Small intestine (tissue), 7 donors: Measurements from ENCODE around the gene PGAP3. TPM values are rescaled to one million over a fixed set of nuclear protein-coding genes. Genes with fewer than 3 reads are reported as not detected.

ENCODE experiments used
- DNase-seq, 2 donors: peaks; one replicate each; pipeline versions ENCODE4 v3.0.0 to v3.0.0-alpha.2; 2013
- FAIRE-seq: peaks from 2 replicates; lab custom pipeline; 2012; peaks lifted over from hg19 to GRCh38; lab: Jason Lieb, UNC
- H3K27ac ChIP-seq, 3 donors: one replicate each; pipeline ENCODE4 v1.5.1; 2013; ENCODE audit warnings: low read length in 2 of 3, mild to moderate bottlenecking in 2 of 3, control low read depth in 1 of 3, inconsistent platforms in 1 of 3, low read depth in 1 of 3, moderate library complexity in 1 of 3
- H3K27me3 ChIP-seq, 3 donors: one replicate each; pipeline ENCODE4 v1.6.1; 2013; ENCODE audit warnings: low read length in 3 of 3, inconsistent platforms in 1 of 3; ENCODE audit not compliant: control insufficient read depth in 3 of 3, insufficient read depth in 3 of 3
- H3K36me3 ChIP-seq, 3 donors: one replicate each; pipeline ENCODE4 v1.6.1; 2013; ENCODE audit warnings: low read length in 3 of 3, inconsistent platforms in 1 of 3, low read depth in 1 of 3, mild to moderate bottlenecking in 1 of 3, moderate library complexity in 1 of 3; ENCODE audit not compliant: control insufficient read depth in 3 of 3, insufficient read depth in 2 of 3
- H3K4me1 ChIP-seq, 3 donors: one replicate each; pipeline ENCODE4 v1.6.1; 2013; ENCODE audit warnings: low read length in 2 of 3, inconsistent platforms in 1 of 3, low read depth in 1 of 3, mild to moderate bottlenecking in 1 of 3, moderate library complexity in 1 of 3; ENCODE audit not compliant: control insufficient read depth in 3 of 3, insufficient read depth in 2 of 3
- H3K4me3 ChIP-seq, 3 donors: one replicate each; pipeline ENCODE4 v1.5.1; 2013; ENCODE audit warnings: low read length in 3 of 3, control low read depth in 1 of 3, inconsistent platforms in 1 of 3, low read depth in 1 of 3, mild to moderate bottlenecking in 1 of 3, moderate library complexity in 1 of 3
- H3K9me3 ChIP-seq, 2 donors: one replicate each; pipeline ENCODE4 v1.6.1; 2013; ENCODE audit warnings: low read depth in 1 of 2, low read length in 1 of 2; ENCODE audit not compliant: control insufficient read depth in 2 of 2, insufficient read depth in 1 of 2
- WGBS, 3 donors: extraction: QIAGEN DNeasy Blood & Tissue Kit; methylation state at CpG; one replicate each; pipeline ENCODE4 v1.1.7; 2013; 5-methylcytosine and 5-hydroxymethylcytosine counted together
- polyA plus RNA-seq, 4 donors: library from polyadenylated mRNA; stranded (reverse) in 3 of 4; unstranded in 1 of 4; fragments of 200-250 nt in 3 of 4; fragments of 120-200 nt in 1 of 4; gene quantifications; one replicate each; pipeline versions ENCODE4 v1.2.1 to v1.2.3, GENCODE V29; 2013
- donor health status: healthy with polysubstance abuse.
- donor health status: control.
- donor health status: control.
- donor health status: Bipolar disorder and iron deficiency.
- donor health status: healthy.

PGAP3 gene
- polyA plus RNA-seq, 4 donors, result 20.6 to 41.1 (median 28.6) TPM

DNA sequence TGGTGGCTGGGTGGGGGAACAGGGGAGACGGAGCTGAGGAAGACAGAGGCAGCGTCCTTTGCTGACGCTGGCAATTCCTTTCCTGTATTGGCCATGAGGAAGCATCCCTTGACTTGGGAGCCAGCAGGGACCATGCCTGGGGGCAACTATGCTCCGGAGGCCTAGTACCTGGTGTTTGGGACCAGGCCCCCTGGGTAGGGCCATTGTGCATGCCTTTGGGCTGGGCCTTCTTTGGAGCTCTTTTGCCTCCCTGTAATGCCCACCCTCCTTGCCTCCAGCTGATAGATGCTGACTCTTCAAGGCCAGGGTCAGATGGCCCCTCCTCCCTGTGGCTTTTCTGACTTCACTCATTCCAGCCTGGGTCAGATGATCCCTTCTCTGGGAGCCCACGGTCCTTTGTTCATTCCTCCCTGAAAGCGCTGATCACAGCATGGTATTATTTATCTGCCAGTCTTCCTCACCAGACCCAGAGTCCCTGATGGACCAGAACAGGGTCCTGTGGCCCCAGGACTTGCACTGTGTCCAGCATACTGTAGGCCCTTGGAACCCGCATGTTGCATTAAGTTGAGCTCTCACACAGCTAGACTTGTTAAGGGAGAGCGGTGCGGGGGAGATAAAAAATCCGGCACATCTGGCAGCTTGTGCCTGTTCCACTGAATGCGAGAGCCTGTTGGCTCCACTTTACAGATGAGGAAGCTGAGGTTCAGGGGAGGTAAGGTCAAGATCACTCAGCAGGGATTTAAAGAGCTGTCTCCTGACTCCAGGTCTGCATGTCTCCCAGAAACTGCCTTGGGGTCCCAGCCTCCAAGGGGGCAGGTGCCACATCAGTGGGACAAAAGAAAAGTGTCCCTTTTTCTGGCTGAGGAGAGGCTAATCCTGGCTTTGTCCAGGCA, 48.0 kb downstream of the PGAP3 start:
- no peaks in the 10 kb centered on the region for H3K27me3 ChIP-seq
- 87 to 91% (median 90%) methylated on average over 11 of the region's 11 CpGs for WGBS, 3 donors
- DNase-seq, result no peak
- no peaks in the 10 kb centered on the region for H3K9me3 ChIP-seq
- H3K4me1 ChIP-seq, result peaks cover 7 to 50% (median 14%) of the 10 kb centered on the region in 3 donors
- H3K36me3 ChIP-seq, result peaks cover 0 to 58% (median 0%) of the 10 kb centered on the region in 3 donors
- no peak overlapping the region for H3K4me3 ChIP-seq
- FAIRE-seq, result no peak
- H3K27ac ChIP-seq, result no peak overlapping the region

DNA sequence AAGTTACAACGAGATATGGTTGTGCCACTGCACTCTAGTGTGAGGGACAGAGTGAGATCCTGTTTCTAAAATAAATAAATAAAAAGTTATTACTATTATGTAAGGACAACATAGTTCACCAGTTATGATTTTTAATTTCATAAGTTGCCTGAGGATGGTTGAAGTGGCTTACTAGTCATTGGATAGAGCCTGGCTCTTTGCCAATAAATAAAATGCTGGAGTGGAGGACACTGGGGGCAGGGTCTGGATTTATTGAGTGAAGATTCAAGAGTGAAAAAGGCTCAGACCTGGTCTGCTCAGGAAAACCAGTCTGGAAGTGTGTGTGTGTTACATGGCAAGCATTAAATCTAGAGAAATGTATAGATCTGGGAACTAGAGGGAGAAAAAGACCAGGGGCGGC, 48.8 kb downstream of the PGAP3 start:
- Histone ChIP-seq H3K27ac (no peak overlapping the region), H3K9me3 (no peaks in the 10 kb centered on the region), H3K27me3 (no peaks in the 10 kb centered on the region), H3K4me1 (peaks cover 7 to 54% (median 14%) of the 10 kb centered on the region in 3 donors), H3K4me3 (no peak overlapping the region), H3K36me3 (peaks cover 0 to 58% (median 0%) of the 10 kb centered on the region in 3 donors)
- FAIRE-seq (no peak), DNase-seq (no peak)
- WGBS, 3 donors, result 73 to 78% (median 75%) methylated on average over 2 of the region's 2 CpGs

DNA sequence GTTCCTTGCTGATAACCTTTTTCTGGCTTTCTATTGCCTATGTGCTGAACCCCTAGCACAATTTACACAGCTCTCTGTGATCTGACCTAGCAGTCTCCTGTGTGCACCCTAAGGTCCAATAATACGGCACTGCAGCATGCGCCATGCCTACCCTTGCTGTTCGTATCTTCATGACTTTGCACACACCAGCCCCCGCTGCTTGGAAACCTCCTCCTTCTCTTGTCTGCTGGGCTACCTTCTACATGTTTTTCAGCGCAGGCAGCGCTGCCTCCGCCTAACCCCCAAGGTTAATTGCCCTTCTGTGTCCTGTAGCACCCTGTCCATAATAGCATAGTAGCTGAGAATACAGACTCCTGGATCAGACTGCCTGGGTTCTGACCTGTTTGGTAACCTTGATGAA, 49.5 kb downstream of the PGAP3 start:
- H3K4me1 ChIP-seq, result peaks cover 7 to 61% (median 14%) of the 10 kb centered on the region in 3 donors
- peak overlapping the region in 1 of 3 donors; percentile 81 for H3K4me3 ChIP-seq
- 87 to 91% (median 90%) methylated on average over 7 of the region's 7 CpGs for WGBS, 3 donors
- H3K27me3 ChIP-seq, result no peaks in the 10 kb centered on the region
- no peak overlapping the region for H3K27ac ChIP-seq
- no peaks in the 10 kb centered on the region for H3K9me3 ChIP-seq
- DNase-seq, result no peak
- FAIRE-seq, result no peak
- peaks cover 0 to 56% (median 0%) of the 10 kb centered on the region in 3 donors for H3K36me3 ChIP-seq

DNA sequence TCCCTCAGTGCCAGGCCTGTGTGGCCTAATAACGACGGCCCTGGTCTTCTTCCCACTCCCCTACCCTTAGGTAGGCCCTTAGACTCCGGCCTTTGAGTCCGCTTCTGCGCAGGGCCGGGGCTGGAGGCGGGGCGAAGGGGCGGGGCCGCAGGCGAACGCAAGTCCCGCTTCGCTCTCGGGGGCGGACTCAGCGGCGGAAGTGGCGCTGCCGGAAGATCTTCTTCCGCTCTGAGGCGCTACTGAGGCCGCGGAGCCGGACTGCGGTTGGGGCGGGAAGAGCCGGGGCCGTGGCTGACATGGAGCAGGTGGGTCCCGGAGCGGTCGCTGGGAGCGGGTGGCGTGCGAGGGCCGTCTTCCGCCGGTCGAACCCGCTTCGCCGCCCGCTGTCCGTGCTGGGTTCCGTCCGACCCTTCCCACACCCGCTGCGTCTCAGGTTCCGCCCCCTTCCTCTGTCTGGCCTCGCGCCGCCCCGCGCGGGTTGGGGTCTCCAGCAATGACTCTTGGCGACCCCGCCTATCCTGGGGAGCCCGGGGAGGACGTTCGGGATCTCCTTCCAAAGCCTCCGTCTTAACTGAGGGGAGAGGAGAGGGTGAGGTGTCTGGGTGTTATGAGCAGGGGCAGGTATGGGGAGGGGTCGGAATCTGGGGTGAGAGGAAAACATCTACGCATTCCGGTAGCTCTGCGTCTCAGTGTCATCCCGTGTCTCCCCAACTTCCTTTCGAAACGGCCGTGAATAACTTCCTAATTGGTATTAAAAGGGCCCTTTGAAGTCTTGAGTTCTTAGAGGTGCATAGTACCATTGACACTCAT, 50.7 kb downstream of the PGAP3 start, which contains the start of gene STARD3:
Gene STARD3 (plus strand): TSS at position 218 of the 810 bp plus-strand sequence. CDS start 16,388 bp downstream, outside the sequence.
- peak; percentile 92 to 97 for DNase-seq
- Histone ChIP-seq H3K4me1 (peaks cover 7 to 69% (median 12%) of the 10 kb centered on the region in 3 donors), H3K4me3 (peak within 1 kb of the TSS; percentile 81 to 95 (median 88)), H3K27ac (peak within 1 kb of the TSS; percentile 77 to 86 (median 80)), H3K27me3 (no peaks in the 10 kb centered on the region), H3K9me3 (no peaks in the 10 kb centered on the region), H3K36me3 (peaks cover 0 to 47% (median 0%) of the 10 kb centered on the region in 3 donors)
- FAIRE-seq, result no peak
- WGBS, 3 donors, result 0 to 1% (median 1%) methylated on average over 64 to 68 of the region's 69 CpGs

DNA sequence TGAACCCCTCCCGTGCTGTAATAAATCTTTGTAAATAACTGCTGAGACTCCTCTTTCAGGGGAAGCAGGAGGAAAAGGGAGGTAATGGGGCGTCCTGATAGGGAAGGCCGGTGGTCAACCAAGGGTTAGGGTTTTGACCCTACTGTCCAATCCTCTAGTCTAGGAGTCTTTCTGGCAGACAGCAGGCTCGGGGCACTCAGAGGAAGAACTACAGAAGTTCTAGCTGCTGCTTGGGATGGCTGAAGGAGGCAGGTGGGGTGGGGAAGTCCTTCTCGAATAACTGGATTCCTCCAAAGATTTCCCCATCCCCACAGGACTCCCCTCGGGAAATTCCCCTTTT, 51.3 kb downstream of the PGAP3 start:
- no peak for FAIRE-seq
- Histone ChIP-seq H3K4me1 (peaks cover 7 to 73% (median 12%) of the 10 kb centered on the region in 3 donors), H3K4me3 (peak overlapping the region in 2 of 3 donors; percentile 81 to 95), H3K27me3 (no peaks in the 10 kb centered on the region), H3K27ac (peak overlapping the region; percentile 77 to 86 (median 80)), H3K36me3 (peaks cover 0 to 41% (median 0%) of the 10 kb centered on the region in 3 donors), H3K9me3 (no peaks in the 10 kb centered on the region)
- no peak for DNase-seq
- 14 to 23% (median 16%) methylated on average over 6 of the region's 6 CpGs for WGBS, 3 donors

DNA sequence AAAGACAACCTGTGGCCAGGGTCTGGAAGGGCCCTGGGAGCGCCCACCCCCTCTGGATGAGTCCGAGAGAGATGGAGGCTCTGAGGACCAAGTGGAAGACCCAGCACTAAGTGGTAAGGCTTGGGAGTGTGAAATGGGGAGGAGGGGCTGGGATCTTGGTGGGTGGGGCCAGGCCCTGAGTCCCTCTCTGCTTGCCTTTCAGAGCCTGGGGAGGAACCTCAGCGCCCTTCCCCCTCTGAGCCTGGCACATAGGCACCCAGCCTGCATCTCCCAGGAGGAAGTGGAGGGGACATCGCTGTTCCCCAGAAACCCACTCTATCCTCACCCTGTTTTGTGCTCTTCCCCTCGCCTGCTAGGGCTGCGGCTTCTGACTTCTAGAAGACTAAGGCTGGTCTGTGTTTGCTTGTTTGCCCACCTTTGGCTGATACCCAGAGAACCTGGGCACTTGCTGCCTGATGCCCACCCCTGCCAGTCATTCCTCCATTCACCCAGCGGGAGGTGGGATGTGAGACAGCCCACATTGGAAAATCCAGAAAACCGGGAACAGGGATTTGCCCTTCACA, 52.2 kb downstream of the PGAP3 start:
- Histone ChIP-seq H3K27ac (peak overlapping the region in 1 of 3 donors; percentile 86), H3K4me1 (peaks cover 5 to 71% (median 12%) of the 10 kb centered on the region in 3 donors), H3K27me3 (no peaks in the 10 kb centered on the region), H3K36me3 (peaks cover 0 to 35% (median 0%) of the 10 kb centered on the region in 3 donors), H3K4me3 (no peak overlapping the region), H3K9me3 (no peaks in the 10 kb centered on the region)
- FAIRE-seq (no peak), DNase-seq (no peak)
- WGBS, 3 donors, result 81 to 89% (median 86%) methylated on average over 8 of the region's 8 CpGs

DNA sequence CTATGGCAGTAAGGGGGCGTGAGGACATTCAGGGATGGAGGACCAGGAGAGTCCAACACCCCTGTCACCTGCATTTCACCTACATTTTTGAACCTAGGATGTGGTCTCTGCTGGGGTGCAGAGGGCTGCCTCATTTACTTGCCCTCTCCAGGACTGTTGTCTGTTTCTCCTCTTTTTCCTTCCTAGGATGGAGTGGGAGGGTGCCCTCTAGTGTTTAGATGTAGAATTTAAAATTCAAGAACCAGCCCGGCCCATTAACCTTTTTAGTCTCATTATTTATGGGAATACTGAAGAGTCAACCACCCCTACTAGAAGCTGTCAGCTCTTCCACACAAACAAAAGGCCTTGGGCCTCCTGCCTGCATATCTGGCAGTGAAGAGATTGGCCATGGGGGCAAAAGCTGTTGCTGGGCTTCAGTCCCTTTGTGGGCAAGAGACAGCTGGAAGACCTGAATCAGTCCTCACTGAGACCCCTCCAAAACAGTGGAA, 53.4 kb downstream of the PGAP3 start:
- peak overlapping the region in 1 of 3 donors; percentile 91 for H3K27ac ChIP-seq
- peak; percentile 60 to 63 for DNase-seq
- H3K4me1 ChIP-seq, result peaks cover 5 to 59% (median 10%) of the 10 kb centered on the region in 3 donors
- H3K4me3 ChIP-seq, result no peak overlapping the region
- peaks cover 0 to 31% (median 0%) of the 10 kb centered on the region in 3 donors for H3K36me3 ChIP-seq
- H3K9me3 ChIP-seq, result no peaks in the 10 kb centered on the region
- H3K27me3 ChIP-seq, result no peaks in the 10 kb centered on the region
- WGBS, 3 donors, result 34 to 45% (median 39%) methylated on average over 2 of the region's 2 CpGs
- no peak for FAIRE-seq
